Astrocyte (in vitro differentiated cells and primary cell): Measurements from ENCODE around the gene SFXN3. TPM values are rescaled to one million over a fixed set of nuclear protein-coding genes. Genes with fewer than 3 reads are reported as not detected.

Source experiments
- DNase-seq: peaks from one replicate; pipeline ENCODE4 v3.0.0-alpha.2; 2010; ENCODE audit warnings: low read depth
- FAIRE-seq: peaks from 2 replicates; lab custom pipeline; 2011; peaks lifted over from hg19 to GRCh38; lab: Jason Lieb, UNC
- H2AFZ ChIP-seq: 2 replicates; pipeline ENCODE4 v1.6.0; 2012; ENCODE audit warnings: low read depth, low read length, inconsistent platforms
- H3K27ac ChIP-seq: 2 replicates; pipeline ENCODE4 v1.5.1; 2011; ENCODE audit warnings: low read depth, low read length, inconsistent platforms
- H3K27me3 ChIP-seq: 2 replicates; pipeline ENCODE4 v1.6.0; 2011; ENCODE audit warnings: low read length, inconsistent platforms; ENCODE audit not compliant: insufficient read depth
- H3K36me3 ChIP-seq: 2 replicates; pipeline ENCODE4 v1.5.1; 2011; ENCODE audit warnings: low read length, inconsistent platforms; ENCODE audit not compliant: insufficient read depth
- H3K4me1 ChIP-seq: 2 replicates; pipeline ENCODE4 v1.5.1; 2011; ENCODE audit warnings: low read length, inconsistent platforms; ENCODE audit not compliant: insufficient read depth
- H3K4me2 ChIP-seq: 2 replicates; pipeline ENCODE4 v1.6.0; 2012; ENCODE audit warnings: low read length, inconsistent platforms
- H3K4me3 ChIP-seq: 2 replicates; pipeline ENCODE4 v1.5.1; 2011; ENCODE audit warnings: low read depth, mild to moderate bottlenecking, low read length, inconsistent platforms; ENCODE audit not compliant: insufficient read depth
- H3K79me2 ChIP-seq: 2 replicates; pipeline ENCODE4 v1.6.0; 2012; ENCODE audit warnings: mild to moderate bottlenecking, low read length, inconsistent platforms; ENCODE audit not compliant: insufficient read depth
- H3K9ac ChIP-seq: 2 replicates; pipeline ENCODE4 v1.6.0; 2012; ENCODE audit warnings: mild to moderate bottlenecking, low read length, inconsistent platforms
- H3K9me3 ChIP-seq: 2 replicates; pipeline ENCODE4 v1.5.1; 2012; ENCODE audit warnings: low read depth, mild to moderate bottlenecking, low read length, inconsistent platforms; ENCODE audit not compliant: insufficient read depth
- H4K20me1 ChIP-seq: 2 replicates; pipeline ENCODE4 v1.6.0; 2012; ENCODE audit warnings: low read length, inconsistent platforms; ENCODE audit not compliant: insufficient read depth
- H3K27ac Mint-ChIP-seq: one replicate; pipeline ENCODE4 v1.8.0; 2021; ENCODE audit warnings: mild to moderate bottlenecking, mixed read lengths; ENCODE audit not compliant: unreplicated experiment
- H3K27me3 Mint-ChIP-seq: one replicate; pipeline ENCODE4 v1.8.0; 2021; ENCODE audit warnings: low read depth, mixed read lengths; ENCODE audit not compliant: unreplicated experiment
- H3K36me3 Mint-ChIP-seq: one replicate; pipeline ENCODE4 v1.8.0; 2021; ENCODE audit warnings: low read depth, mixed read lengths; ENCODE audit not compliant: unreplicated experiment
- H3K4me1 Mint-ChIP-seq: one replicate; pipeline ENCODE4 v1.8.0; 2021; ENCODE audit warnings: low read depth, mixed read lengths; ENCODE audit not compliant: unreplicated experiment
- H3K4me3 Mint-ChIP-seq: one replicate; pipeline ENCODE4 v1.8.0; 2021; ENCODE audit warnings: mild to moderate bottlenecking, moderate library complexity, mixed read lengths; ENCODE audit not compliant: unreplicated experiment
- H3K9me3 Mint-ChIP-seq: one replicate; pipeline ENCODE4 v1.8.0; 2021; ENCODE audit warnings: mild to moderate bottlenecking, mixed read lengths; ENCODE audit not compliant: unreplicated experiment
- CTCF ChIP-seq: IDR thresholded peaks from 2 replicates; pipeline ENCODE4 v1.5.1; 2011; ENCODE audit warnings: low read depth, mild to moderate bottlenecking, inconsistent platforms, low read length, moderate library complexity; ENCODE audit not compliant: insufficient read depth
- EZH2 ChIP-seq: IDR thresholded peaks from 2 replicates; pipeline ENCODE4 v1.6.1; 2012; ENCODE audit warnings: mild to moderate bottlenecking, low read length, inconsistent platforms; ENCODE audit not compliant: insufficient read depth
- total RNA-seq: library from RNA; stranded (reverse); gene quantifications from 2 replicates; pipeline ENCODE4 v1.2.1, GENCODE V29; 2021

The SFXN3 gene
- total RNA-seq, 1 donor from 2014 or later = 68.3 TPM

- Histone ChIP-seq H3K9ac (no peak overlapping the region), H3K4me1 (peaks cover 8% of the 10 kb centered on the region), H3K4me2 (no peak overlapping the region), H2AFZ (no peak overlapping the region), H3K9me3 (no peaks in the 10 kb centered on the region), H3K79me2 (no peaks in the 10 kb centered on the region), H4K20me1 (no peaks in the 10 kb centered on the region), H3K27me3 (no peaks in the 10 kb centered on the region), H3K4me3 (no peak overlapping the region), H3K36me3 (no peaks in the 10 kb centered on the region), H3K27ac (no peak overlapping the region)
- H3K27ac Mint-ChIP-seq = no peak overlapping the region
- no peak for DNase-seq
- no peak overlapping the region for H3K4me3 Mint-ChIP-seq
- H3K27me3 Mint-ChIP-seq = peaks cover 21% of the 10 kb centered on the region
- peaks cover 2% of the 10 kb centered on the region for H3K36me3 Mint-ChIP-seq
- peaks cover 7% of the 10 kb centered on the region for H3K4me1 Mint-ChIP-seq
- FAIRE-seq = no peak
- H3K9me3 Mint-ChIP-seq = no peaks in the 10 kb centered on the region
- TF ChIP-seq EZH2 (no peak), CTCF (no peak)
Measured at GRCh38 chr10:101022967-101023705, 7.9 kb upstream of the SFXN3 start.

- FAIRE-seq = no peak
- TF ChIP-seq CTCF = no peak
- TF ChIP-seq EZH2 = no peak
- no peak overlapping the region for H3K27ac Mint-ChIP-seq
Measured at GRCh38 chr10:101027106-101027720, 3.8 kb upstream of the SFXN3 start.

More at GRCh38 chr10:101027106-101027720, 3.8 kb upstream of the SFXN3 start:
- H3K79me2 ChIP-seq = no peaks in the 10 kb centered on the region
- no peaks in the 10 kb centered on the region for H4K20me1 ChIP-seq
- H3K4me2 ChIP-seq = no peak overlapping the region
- H3K4me1 Mint-ChIP-seq = peaks cover 5% of the 10 kb centered on the region
- H3K4me1 ChIP-seq = peaks cover 17% of the 10 kb centered on the region
- no peaks in the 10 kb centered on the region for H3K36me3 ChIP-seq
- no peak overlapping the region for H3K4me3 ChIP-seq
- H3K9me3 Mint-ChIP-seq = no peaks in the 10 kb centered on the region
- no peak overlapping the region for H3K9ac ChIP-seq
- peaks cover 5% of the 10 kb centered on the region for H3K27me3 Mint-ChIP-seq
- DNase-seq = no peak
- no peak overlapping the region for H3K27ac ChIP-seq
- no peaks in the 10 kb centered on the region for H3K9me3 ChIP-seq
- no peak overlapping the region for H3K4me3 Mint-ChIP-seq
- no peaks in the 10 kb centered on the region for H3K36me3 Mint-ChIP-seq
- no peaks in the 10 kb centered on the region for H3K27me3 ChIP-seq
- no peak overlapping the region for H2AFZ ChIP-seq
